Panc1 (cell line): ENCODE data around the gene TSC1.

Experiments used
- CTCF ChIP-seq: fragments of 450-650 bp; IDR thresholded peaks from 2 replicates; pipeline ENCODE4 v1.5.1; 2017; ENCODE audit warnings: mild to moderate bottlenecking
- POLR2AphosphoS5 ChIP-seq: IDR thresholded peaks from 2 replicates; pipeline ENCODE4 v1.6.1; 2012; ENCODE audit warnings: mild to moderate bottlenecking, low read depth, low read length, moderate library complexity
- REST ChIP-seq, 2 experiments: IDR thresholded peaks; 2 replicates each; pipeline ENCODE4 v1.6.1; 2011 to 2012; ENCODE audit warnings: low read depth in 2 of 2, control low read depth in 1 of 2, low read length in 1 of 2, mild to moderate bottlenecking in 1 of 2, moderate library complexity in 1 of 2; ENCODE audit not compliant: insufficient read depth in 1 of 2
- SIN3A ChIP-seq: IDR thresholded peaks from 2 replicates; pipeline ENCODE4 v1.6.1; 2012; ENCODE audit warnings: low read depth, mild to moderate bottlenecking, low read length, moderate library complexity, borderline replicate concordance; ENCODE audit not compliant: insufficient read depth
- TCF7L2 ChIP-seq: IDR thresholded peaks from 2 replicates; pipeline ENCODE4 v1.6.1; 2011; ENCODE audit warnings: mild to moderate bottlenecking, low read depth, low read length, inconsistent platforms

- TF ChIP-seq CTCF (no peak), REST (IDR thresholded peaks at IDR 0.05; ENCODE audit: insufficient read depth in 1 of 2, low read depth in 2 of 2, low read length in 1 of 2) (no peak), POLR2AphosphoS5 (no peak), SIN3A (no peak), TCF7L2 (no peak)
Observed at GRCh38 chr9:132983491-132984201, 39.2 kb upstream of the TSC1 start.
